ENCODE data around the gene PARP3.
"Not testable (repeated sequence)": the region's sequence is repeated elsewhere in the genome, so short reads cannot be mapped to it uniquely, and the experiment has no call there.

The PARP3 gene

DNA sequence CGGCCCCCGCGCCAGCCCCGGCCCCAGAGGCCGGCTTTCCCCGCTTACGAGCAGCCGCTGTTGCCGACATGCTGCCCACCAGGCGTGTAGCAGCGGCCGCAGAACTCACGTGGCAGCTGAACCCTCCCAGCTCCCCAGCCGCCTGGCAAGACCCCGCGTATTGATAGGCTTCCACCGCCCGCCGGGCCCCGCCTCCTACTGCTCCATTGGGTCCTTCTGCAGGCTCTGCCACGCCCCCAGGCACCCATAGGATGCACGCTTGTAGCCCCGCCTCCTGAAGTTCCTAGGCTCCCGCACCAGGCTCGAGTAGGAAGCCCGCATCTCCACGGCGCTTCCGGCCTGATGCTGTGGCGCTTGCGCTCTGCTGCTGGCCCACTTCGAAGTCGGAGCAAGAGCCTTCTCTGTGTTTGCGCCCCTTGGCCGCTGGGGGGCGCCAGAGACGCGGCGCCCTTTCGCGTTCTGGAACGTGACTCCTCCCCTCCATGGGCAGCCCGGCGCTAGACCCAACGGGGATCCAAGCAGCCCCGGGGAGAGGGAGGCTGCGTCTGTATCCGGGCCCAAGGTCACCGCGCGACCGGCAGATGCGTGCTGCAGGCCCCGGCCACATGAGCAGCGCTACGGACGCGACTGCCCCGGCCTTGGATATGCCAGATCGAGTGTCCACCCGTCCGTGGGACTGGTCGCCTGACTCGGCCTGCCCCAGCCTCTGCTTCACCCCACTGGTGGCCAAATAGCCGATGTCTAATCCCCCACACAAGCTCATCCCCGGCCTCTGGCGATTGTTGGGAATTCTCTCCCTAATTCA is at the start of gene PARP3, which contains the start of gene RRP9:
Gene PARP3, plus strand, starts transcription at position 566 of the 805 bp plus-strand sequence. CDS start 993 bp downstream, outside the sequence.
Gene RRP9, minus strand, starts transcription at position 107 of the 805 bp plus-strand sequence. Its CDS starts 37 bp downstream, at position 70.
- DNase-seq = peak; percentile 100

DNA sequence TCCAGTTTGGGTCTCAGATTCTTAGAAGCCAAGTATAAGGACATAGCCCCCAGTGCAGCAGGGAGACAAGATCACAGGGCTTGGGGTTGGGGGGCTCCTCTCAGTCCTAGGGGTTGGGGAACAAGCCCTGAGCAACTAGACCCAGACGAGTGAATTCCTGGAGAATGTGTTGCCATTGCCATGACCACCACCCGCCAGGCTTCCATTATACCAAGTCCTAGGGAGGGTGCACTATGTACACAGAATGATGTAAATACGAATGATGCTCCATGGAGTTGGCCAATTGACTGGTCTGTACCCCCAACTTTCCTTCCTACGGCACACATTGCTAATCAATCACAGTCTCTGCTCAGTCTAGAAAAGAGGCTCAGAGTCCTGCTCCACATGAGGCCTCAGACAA is 47.8 kb upstream of the PARP3 start:
- DNase-seq = no peak

DNA sequence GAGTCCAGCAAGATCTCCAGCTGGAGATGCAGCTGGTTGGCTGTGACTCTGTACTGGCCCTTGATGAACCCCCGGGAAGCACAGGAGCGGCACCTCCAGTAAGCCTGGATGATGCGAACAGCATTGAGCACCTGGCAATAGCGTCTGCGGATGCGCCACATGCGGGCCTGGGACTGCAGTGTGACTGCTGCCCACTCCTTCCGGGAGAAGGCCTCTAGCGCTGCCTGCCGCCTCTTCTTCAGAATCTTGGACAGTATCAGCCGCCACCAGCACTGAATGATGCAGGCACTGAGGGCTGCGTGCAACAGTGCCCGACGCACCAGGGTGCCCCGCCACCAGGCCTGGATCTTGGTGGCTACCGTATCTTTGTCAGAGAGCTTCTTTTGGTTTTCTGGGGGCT is 47.2 kb upstream of the PARP3 start:
- no peak for DNase-seq

DNA sequence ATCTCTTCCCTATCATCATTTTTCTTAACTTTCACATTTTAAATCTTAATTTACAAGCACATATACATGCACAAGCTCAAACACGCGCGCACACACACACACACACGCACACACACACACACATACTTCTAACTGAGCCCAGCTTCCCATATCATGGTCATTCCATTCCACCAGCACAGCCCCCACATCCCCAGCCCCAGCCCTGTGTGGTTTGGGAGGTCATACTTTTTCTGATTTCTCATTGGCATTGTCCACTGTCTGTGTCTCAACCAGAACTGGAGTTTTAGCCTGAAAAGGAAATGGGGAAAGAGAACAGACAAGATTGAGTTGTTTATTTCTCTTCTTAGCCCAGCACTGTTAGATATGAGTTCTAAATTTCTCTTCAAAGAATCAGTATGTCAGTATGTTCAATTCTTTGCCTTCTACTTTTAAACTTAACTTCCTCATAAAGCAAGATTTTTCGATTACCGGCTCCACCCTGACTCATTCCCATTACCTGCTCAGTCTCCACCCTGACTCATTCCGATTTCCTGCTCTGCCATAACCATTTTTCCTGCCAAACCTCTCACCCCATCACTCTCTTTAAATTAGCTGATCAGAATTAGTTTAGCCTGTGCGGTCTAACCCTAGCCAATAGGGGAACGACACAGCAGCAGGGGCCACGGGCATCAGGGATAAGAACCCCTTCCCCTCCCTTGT is 45.4 kb upstream of the PARP3 start:
- DNase-seq = no peak

DNA sequence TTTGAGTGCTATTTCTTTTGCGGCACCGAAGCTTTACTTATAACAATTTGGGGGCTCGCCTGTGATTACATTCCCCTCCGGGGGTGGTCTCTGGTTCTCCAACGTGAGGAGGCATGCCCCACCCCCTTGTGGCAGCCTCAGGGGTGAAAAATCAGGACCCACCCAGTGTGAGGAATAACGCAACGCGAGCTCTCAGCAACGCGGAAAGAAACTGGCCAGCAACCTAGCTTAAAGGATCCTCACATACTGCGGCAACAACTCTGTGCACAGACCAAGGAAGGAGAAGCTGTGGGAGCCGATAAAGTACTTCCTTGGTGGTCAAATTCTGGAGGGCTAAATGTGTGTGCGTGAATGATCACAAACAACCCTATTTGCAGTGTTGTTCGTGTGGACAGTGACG is 44.8 kb upstream of the PARP3 start:
- DNase-seq = no peak

DNA sequence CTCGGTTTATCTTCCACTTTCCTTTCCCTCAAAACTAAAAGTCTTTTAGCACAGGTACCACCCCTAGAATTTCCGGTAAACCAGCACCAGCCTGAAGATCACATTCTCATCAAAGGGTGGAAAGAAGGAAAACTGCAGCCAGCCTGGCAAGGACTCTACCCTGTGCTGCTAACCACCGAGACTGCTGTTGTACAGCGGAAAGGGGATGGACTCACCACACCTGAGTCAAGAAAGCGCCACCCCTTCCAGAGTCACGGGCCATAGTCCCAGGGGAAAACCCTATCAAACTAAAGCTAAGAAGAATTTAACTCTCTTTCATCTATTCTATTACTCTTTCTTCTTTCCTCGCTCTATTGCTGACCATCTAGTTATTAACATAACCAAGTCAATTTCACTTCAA is 42.1 kb upstream of the PARP3 start:
- not testable (repeated sequence) for DNase-seq

DNA sequence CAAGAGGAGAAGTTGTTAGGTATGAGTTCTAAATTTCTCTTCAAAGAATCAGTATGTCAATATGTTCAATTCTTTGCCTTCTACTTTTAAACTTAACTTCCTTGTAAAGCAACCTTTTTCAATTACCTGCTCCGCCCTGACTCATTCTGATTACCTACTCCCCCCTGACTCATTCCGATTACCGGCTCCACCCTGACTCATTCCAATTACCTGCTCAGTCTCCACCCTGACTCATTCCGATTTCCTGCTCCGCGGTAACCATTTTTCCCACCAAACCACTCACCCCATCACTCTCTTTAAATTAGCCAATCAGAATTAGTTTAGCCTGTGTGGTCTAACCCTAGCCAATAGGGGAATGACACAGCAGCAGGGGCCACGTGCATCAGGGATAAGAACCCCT is 39.8 kb upstream of the PARP3 start:
- not testable (repeated sequence) for DNase-seq

DNA sequence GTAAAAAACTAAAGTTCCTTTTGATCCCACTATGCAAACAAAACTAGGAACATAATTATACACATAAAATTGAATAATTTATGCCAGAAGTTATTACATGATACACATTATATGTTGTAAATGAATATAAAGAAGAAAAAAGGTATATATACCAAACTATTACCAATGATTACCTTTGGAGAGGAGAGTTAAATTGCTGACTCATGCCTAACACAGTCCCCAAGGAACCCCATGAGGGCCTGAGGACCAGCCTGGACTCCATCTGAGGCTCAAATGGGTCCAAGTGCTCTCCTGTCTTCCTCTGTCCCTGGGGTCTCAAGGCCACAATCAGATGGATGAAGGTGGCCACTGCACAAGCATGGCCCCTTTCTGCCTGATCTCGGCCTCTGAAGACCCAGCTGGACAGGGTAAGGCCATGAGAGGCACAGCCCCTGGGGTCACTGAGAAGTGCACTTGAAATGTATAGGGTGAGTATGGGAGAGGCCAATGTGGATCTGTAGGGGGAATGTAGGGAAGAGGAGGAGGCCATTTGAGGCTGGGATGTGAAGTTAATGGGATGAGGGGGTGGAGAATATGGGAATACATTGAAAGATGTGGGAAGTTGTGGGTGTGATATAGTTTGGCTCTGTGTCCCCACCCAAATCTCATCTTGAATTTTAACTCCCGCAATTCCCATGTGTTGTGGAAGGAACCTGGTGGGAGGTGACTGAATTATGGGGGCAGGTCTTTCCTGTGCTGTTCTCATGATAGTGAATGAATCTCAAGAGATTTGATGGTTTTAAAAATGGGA is 37.9 kb upstream of the PARP3 start:
- no peak for DNase-seq

DNA sequence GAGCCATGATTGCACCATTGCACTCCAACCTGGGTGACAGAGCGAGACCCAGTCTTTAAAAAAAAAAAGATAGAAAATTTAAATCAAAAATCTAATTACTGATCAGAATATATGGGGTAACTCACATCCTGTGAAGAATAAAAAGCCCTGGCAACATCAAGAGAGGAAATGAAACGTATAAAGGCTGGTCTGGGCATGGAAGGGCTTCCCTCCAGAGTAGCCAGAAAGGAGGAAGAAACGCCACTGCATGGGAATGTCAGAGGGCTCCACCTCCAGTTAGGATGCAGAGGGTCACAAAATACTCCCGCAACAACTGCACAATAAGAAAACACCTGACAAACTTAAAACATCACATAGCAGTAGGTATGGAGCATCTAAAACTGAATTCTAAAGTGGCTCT is 34.1 kb upstream of the PARP3 start:
- DNase-seq = no peak

DNA sequence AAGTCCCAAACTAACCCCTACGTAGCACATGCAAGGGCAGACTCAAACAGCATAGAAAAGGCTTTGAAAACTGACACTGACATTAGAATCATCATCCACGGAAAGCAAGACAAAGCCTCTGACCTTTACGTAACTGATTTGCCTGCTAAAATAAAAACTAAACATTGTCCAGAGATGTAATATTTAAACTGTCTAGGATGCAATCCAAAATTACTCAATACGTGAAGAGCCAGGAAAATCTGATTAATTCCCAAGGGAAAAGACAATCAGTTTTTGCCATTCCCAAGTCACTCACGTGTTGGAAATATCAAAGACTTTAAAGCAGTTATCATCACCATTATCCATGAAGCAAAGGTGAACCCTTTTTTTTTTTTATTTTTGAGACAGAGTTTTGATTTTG is 25.7 kb upstream of the PARP3 start:
- DNase-seq = no peak

DNA sequence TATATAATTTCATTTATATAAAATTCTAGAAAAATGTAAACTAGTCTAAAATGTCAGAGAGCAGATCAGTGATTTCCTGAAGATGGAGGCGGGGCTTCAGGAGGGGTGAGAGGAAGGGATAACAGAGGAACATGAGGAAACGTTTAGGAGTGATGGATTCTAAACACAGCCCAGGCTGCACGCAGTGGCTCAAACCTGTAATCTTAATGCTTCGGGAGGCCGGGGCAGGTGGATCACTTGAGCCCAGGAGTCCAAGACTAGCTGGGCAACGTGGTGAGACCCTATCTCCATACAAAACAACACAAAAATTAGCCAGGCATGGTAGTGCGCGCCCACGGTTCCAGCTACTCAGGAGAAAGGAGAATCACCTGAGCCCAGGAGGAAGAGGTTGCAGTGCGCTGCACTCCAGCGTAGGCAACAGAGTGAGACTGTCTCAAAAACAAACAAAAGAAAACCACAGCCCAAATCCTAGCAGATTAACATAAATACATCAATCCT is 21.0 kb upstream of the PARP3 start:
- DNase-seq = no peak

DNA sequence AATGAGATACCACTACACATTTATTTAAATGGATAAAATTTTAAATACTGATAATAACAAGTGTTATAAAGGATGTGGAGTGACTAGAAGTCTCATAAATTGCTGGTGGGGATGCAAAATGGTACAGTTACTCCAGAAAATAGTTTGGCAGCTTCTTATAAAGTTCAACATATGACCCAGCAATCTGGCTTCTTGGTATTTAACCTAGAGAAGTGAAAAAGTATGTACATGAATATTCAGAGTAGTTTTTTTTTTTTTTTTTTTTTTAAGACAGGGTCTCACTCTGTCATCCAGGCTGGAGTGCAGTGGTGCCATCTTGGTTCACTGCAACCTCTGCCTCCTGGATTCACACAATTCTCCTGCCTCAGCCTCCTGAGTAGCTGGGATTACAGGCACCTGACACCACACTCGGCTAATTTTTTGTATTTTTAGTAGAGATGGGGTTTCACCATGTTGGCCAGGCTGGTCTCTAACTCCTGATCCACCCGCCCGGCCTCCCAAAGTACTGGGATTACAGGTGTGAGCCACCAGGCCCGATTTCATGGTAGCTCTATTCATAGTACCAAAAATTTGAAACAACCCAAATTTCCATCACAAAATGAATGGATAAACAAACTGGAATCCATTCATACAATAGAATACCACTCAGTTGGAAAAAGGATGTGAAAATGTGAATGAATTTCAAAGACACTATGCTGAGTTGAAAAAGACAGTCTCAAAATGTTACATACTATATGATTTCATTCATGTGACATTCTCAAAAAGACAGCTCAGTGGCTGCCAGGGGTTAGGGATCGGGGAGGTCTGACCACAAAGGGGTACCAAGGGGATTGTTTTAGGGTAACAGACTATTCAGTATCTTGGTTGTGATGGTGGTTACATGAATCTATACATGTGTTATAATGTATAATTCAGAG is 14.8 kb upstream of the PARP3 start:
- no peak for DNase-seq

DNA sequence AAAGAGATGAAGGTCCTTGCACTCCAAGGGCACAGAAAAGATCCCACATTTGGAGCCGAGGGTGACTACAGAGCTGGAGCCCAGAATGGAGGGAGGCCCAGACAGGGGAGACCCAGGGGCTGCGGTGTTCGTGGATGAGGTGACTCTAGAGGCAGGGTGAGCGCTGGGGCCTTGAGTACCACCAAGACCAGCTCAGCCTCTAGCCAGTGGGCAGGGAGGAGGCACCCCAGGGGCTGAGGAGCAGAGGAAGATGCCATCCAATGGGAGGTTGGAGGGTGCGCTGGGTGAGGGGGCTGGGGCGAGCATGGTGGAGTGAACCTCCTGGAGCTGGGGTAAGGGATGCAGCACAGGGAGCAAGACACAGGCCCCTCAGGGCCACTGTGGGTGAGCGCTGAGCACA is 13.7 kb upstream of the PARP3 start:
- DNase-seq = no peak

DNA sequence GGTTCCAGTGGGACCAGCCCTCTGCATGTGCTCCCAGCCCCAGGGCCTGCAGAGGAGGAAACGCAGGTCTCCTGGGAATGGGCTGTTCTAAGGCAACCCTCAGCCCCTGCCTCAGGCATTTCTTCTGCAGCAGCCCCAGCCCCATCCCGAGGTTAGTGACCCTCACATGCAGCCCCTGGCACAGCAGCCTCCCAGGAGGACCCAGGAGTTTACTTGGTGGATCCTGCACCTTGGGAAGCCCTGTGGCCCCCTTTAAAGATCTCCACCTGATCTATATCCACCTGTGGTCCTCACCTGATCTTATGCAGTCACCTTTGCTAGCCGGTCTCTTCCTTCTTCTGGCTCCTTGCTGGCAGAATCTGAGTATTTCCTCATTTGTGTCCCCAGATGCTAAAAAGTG is 13.2 kb upstream of the PARP3 start:
- not testable (repeated sequence) for DNase-seq

DNA sequence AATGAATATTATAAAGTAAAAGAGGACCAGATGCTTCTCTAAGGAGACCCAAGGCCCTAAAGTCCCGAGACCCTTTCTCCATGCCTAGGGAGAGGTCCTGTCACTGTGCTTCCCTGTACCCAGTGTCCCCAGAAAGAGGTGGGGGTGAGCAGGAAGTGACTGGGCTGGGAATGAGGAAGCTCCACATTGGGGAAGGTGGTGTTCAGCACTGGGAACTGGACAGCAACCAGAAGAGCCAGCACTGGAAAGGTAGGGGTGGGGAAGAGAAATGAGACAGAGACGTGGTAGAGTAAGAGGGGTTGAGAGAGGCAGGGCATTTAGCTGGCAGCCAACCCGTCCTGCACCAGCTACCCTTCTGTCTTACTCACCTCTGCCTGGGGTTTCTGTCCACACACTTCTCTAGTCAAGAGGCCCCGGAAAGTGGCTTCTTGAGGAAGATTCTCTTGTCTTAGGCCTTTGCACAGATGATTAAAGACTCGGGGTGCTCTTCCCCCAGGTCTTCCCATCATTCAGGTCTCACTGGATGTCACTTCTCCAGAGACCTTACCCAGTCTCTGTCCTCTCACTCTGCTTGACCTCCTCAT is 12.7 kb upstream of the PARP3 start:
- no peak for DNase-seq

DNA sequence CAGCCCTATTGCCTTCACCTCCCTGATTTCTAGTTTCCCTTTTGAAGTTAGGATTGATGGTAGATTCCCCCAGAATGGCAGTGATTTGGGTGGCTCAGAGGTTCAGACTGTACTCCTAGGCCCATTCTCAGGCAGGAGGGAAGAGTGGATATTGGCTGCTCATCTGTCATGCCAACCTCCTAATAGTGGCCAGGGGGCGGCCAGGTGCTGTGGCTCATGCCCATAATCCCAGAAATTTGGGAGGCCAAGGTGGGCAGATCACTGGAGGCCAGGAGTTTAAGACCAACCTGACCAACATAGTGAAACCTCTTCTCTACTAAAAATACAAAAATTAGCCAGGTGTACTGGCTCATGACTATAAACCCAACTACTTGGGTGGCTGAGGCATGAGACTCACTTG is 11.7 kb upstream of the PARP3 start:
- no peak for DNase-seq

DNA sequence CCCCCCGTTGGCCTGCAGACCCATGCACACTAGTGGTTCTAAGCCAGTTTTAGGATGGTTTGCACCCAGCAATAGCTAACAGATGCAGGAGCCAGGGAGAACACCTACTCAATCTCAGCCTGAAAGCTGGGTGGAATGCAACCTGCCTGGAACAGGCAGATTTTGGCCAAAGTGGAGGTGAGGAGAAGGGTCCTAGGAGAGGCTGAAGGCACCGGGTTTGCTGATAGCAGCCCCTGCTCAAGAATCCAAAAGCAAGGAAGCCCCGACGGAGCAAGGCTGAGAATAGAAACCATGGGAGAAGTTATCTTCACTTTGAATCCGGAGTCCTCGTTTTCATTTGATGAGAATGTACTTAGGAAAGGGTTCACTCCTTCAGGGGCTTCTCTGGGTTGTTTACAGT is 10.4 kb upstream of the PARP3 start:
- DNase-seq = no peak

DNA sequence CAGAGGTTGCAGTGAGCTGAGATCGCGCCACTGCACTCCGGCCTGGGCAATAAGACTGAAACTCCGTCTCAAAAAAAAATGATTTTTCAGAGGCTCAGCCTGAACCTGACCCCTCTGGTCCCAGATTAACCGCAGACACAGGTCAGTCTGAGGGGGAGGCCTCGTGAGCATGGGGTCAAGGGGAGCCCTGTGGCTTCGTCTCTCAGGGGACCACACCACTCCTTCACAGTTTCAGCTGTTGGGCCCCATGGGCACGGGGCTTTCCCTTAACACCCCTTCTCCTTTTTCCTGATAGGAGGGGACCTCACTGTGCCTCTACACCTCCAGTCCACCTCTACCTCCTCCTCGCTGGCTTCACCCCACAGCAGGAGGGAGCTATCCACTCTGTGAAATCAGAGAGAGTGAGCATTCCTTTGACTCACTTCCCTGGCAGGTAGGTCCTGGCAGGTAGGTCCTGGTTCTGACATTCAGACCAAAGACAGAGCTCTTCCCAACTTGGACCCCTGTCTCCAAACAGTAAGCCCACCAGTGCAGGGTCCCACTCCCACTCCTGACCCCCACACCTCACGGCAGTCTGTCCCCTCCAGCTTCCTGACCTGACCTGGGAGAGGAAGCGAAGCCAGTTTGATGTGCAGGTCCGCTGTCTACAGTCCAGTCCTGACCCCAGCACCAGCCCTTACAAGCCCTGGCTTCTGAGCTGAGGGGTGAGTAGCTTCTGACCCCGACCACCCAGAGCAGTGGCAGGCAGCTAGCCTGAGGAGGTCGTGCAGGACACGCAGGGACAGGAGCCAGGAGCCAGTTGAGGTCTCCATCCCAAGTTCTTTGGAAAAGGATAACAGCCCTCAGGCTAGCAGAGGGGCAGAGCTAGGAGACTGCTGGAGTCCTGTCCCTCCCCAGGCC is 9.4 kb upstream of the PARP3 start:
- DNase-seq = no peak

DNA sequence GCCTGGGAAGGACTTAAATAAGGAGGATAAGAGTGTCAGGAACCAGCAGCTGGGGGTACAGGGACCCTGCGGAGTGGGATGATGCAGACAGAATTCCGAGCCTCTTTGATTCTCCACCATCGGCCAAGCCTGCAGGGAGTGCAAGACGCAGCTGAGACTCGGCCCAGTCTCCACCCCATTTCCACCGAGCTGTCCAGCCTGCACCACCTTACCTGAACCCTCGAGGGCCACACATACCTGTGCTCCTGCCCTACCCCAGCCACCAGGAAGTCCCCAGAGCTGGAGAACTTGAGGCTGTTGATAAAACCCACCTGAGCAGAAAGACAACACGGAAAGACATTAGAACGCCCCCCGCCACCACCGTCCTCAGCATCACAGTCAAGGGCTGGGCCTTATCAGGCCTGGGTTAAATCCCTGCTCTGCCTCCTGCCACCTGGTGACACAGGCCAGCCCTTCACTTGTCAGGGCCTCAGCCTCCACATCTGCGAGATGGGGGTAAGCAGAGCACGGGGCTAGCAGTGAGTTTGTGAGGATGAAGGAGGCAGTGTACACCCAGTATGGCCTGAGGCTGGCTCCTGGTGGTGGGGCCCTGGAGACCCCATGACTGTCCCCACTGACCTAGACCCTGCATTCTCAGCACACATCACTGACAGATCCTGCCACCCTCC is 8.6 kb upstream of the PARP3 start:
- DNase-seq = no peak
